ENCODE measurements around the gene GSTK1.

GSTK1 gene

DNA sequence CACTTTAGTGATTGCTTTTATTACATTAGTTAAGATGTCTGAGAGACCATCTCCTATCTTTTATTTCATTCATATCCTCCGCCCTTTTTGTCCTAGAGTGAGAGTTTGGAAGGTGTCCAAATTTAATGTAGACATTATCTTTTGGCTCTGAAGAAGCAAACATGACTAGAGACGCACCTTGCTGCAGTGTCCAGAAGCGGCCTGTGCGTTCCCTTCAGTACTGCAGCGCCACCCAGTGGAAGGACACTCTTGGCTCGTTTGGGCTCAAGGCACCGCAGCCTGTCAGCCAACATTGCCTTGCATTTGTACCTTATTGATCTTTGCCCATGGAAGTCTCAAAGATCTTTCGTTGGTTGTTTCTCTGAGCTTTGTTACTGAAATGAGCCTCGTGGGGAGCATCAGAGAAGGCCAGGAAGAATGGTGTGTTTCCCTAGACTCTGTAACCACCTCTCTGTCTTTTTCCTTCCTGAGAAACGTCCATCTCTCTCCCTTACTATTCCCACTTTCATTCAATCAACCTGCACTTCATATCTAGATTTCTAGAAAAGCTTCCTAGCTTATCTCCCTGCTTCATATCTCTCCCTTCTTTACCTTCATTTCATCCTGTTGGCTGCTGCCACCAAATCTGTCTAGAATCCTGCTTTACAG is 42.3 kb downstream of the GSTK1 start:
- Histone ChIP-seq H2BK12ac (ENCODE audit: low read length) (no peak overlapping the region), H3K9me3 (ENCODE audit: insufficient read depth, low read depth, low read length) (no peaks in the 10 kb centered on the region), H3K27ac (ENCODE audit: low read depth, low read length) (no peak overlapping the region), H3K4me3 (ENCODE audit: low read depth, low read length) (no peak overlapping the region), H3K79me2 (ENCODE audit: control insufficient read depth, insufficient read depth, low read length, poor library complexity) (no peaks in the 10 kb centered on the region), H3K79me1 (ENCODE audit: low read length) (no peaks in the 10 kb centered on the region), H3K9ac (ENCODE audit: low read length) (no peak overlapping the region), H3K4me1 (ENCODE audit: control insufficient read depth in 1 of 2, insufficient read depth in 2 of 2, low read length in 2 of 2) (no peaks in the 10 kb centered on the region), H2BK5ac (ENCODE audit: low read depth, low read length, poor library complexity) (no peak overlapping the region), H2AFZ (ENCODE audit: insufficient read depth, low read length, poor library complexity) (no peak overlapping the region), H3K14ac (ENCODE audit: low read length) (no peak overlapping the region), H3K4ac (ENCODE audit: low read depth, low read length) (no peak overlapping the region), H4K8ac (ENCODE audit: low read depth, low read length) (no peak overlapping the region), H3K18ac (ENCODE audit: low read length) (no peak overlapping the region), H3K4me2 (ENCODE audit: low read length) (no peak overlapping the region), H4K91ac (ENCODE audit: low read depth, low read length) (no peak overlapping the region), H3K23ac (ENCODE audit: low read length) (no peak overlapping the region), H3K36me3 (ENCODE audit: control insufficient read depth in 1 of 2, insufficient read depth in 2 of 2, low read length in 2 of 2) (peaks cover 22 to 48% of the 10 kb centered on the region in 2 experiments), H3K27me3 (ENCODE audit: insufficient read depth, low read length) (no peaks in the 10 kb centered on the region), H2BK120ac (ENCODE audit: insufficient read depth, low read length, poor library complexity) (no peak overlapping the region), H2AK5ac (ENCODE audit: low read length) (no peak overlapping the region), H4K12ac (ENCODE audit: low read depth, low read length) (no peak overlapping the region)
- peak; percentile 70 to 84 for DNase-seq
- no CpG with 5 or more reads among the region's 10 CpGs for WGBS (ENCODE audit: extremely low coverage, insufficient coverage, insufficient read length)

DNA sequence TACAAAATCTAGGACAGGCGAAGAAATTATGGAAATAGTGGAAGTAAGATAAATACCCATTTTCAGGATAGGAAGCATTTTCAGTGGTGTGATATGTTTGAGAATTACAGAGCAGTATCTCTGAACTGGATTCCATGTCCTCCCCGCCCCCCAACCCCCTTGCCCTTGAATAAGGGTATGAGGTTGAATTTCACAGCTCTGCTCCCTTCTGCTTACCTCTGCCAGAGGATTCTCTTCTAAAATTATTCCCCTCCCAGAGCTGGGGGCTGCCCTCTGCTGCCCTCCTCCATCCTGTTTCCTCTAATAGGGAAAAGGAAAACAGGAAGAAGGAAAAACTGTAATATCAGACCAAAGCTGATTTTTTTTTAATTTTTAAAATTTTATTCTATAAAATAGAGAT is 45.4 kb downstream of the GSTK1 start:
- Histone ChIP-seq H3K18ac (ENCODE audit: low read length) (no peak overlapping the region), H3K36me3 (ENCODE audit: control insufficient read depth in 1 of 2, insufficient read depth in 2 of 2, low read length in 2 of 2) (peaks cover 16 to 29% of the 10 kb centered on the region in 2 experiments), H2BK5ac (ENCODE audit: low read depth, low read length, poor library complexity) (no peak overlapping the region), H3K4me2 (ENCODE audit: low read length) (no peak overlapping the region), H3K14ac (ENCODE audit: low read length) (no peak overlapping the region), H3K79me1 (ENCODE audit: low read length) (no peaks in the 10 kb centered on the region), H2AK5ac (ENCODE audit: low read length) (no peak overlapping the region), H3K27ac (ENCODE audit: low read depth, low read length) (no peak overlapping the region), H3K9ac (ENCODE audit: low read length) (no peak overlapping the region), H3K4ac (ENCODE audit: low read depth, low read length) (no peak overlapping the region), H3K4me3 (ENCODE audit: low read depth, low read length) (no peak overlapping the region), H4K8ac (ENCODE audit: low read depth, low read length) (no peak overlapping the region), H2BK120ac (ENCODE audit: insufficient read depth, low read length, poor library complexity) (no peak overlapping the region), H3K4me1 (ENCODE audit: control insufficient read depth in 1 of 2, insufficient read depth in 2 of 2, low read length in 2 of 2) (no peaks in the 10 kb centered on the region), H3K79me2 (ENCODE audit: control insufficient read depth, insufficient read depth, low read length, poor library complexity) (no peaks in the 10 kb centered on the region), H3K23ac (ENCODE audit: low read length) (no peak overlapping the region), H3K27me3 (ENCODE audit: insufficient read depth, low read length) (no peaks in the 10 kb centered on the region), H4K12ac (ENCODE audit: low read depth, low read length) (no peak overlapping the region), H2AFZ (ENCODE audit: insufficient read depth, low read length, poor library complexity) (no peak overlapping the region), H4K91ac (ENCODE audit: low read depth, low read length) (no peak overlapping the region), H2BK12ac (ENCODE audit: low read length) (no peak overlapping the region), H3K9me3 (ENCODE audit: insufficient read depth, low read depth, low read length) (no peaks in the 10 kb centered on the region)
- no peak for DNase-seq
- whole genome bisulfite sequencing (ENCODE audit: extremely low coverage, insufficient coverage, insufficient read length), result no CpG with 5 or more reads among the region's 2 CpGs

DNA sequence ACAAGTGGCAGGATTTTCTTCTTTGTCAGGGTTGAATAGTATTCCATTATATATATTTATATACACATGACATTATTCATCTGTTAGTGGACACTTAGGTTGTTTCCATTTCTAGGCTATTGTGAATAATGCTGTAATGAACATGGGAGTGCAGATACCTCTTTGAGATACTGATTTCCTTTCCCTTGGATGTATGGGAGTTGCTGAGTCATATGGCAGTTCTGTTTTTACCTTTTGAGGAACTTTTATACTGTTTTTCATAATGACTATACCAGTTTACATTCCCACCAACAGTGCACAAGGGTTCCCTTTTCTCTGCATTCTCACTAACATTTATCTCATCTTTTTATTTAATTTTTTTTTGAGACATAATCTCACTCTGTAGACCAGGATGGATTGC is 50.9 kb downstream of the GSTK1 start:
- Histone ChIP-seq H3K9ac (ENCODE audit: low read length) (no peak overlapping the region), H3K23ac (ENCODE audit: low read length) (no peak overlapping the region), H3K9me3 (ENCODE audit: insufficient read depth, low read depth, low read length) (peaks cover 1% of the 10 kb centered on the region), H4K8ac (ENCODE audit: low read depth, low read length) (no peak overlapping the region), H3K4ac (ENCODE audit: low read depth, low read length) (no peak overlapping the region), H2BK12ac (ENCODE audit: low read length) (no peak overlapping the region), H3K4me2 (ENCODE audit: low read length) (no peak overlapping the region), H2AK5ac (ENCODE audit: low read length) (no peak overlapping the region), H2BK5ac (ENCODE audit: low read depth, low read length, poor library complexity) (no peak overlapping the region), H3K4me3 (ENCODE audit: low read depth, low read length) (no peak overlapping the region), H2AFZ (ENCODE audit: insufficient read depth, low read length, poor library complexity) (no peak overlapping the region), H3K79me2 (ENCODE audit: control insufficient read depth, insufficient read depth, low read length, poor library complexity) (no peaks in the 10 kb centered on the region), H3K36me3 (ENCODE audit: control insufficient read depth in 1 of 2, insufficient read depth in 2 of 2, low read length in 2 of 2) (no peaks in the 10 kb centered on the region), H4K91ac (ENCODE audit: low read depth, low read length) (no peak overlapping the region), H3K27me3 (ENCODE audit: insufficient read depth, low read length) (no peaks in the 10 kb centered on the region), H3K27ac (ENCODE audit: low read depth, low read length) (no peak overlapping the region), H3K18ac (ENCODE audit: low read length) (no peak overlapping the region), H3K4me1 (ENCODE audit: control insufficient read depth in 1 of 2, insufficient read depth in 2 of 2, low read length in 2 of 2) (peaks cover 0 to 7% of the 10 kb centered on the region in 2 experiments), H2BK120ac (ENCODE audit: insufficient read depth, low read length, poor library complexity) (no peak overlapping the region), H4K12ac (ENCODE audit: low read depth, low read length) (no peak overlapping the region), H3K14ac (ENCODE audit: low read length) (no peak overlapping the region), H3K79me1 (ENCODE audit: low read length) (no peaks in the 10 kb centered on the region)
- no peak for DNase-seq

- Histone ChIP-seq H3K18ac (ENCODE audit: low read length) (no peak within 1 kb of the TSS), H3K23ac (ENCODE audit: low read length) (no peak within 1 kb of the TSS), H3K27me3 (ENCODE audit: insufficient read depth, low read length) (no peaks in the 10 kb centered on the region), H2AFZ (ENCODE audit: insufficient read depth, low read length, poor library complexity) (no peak within 1 kb of the TSS), H3K4me1 (ENCODE audit: control insufficient read depth in 1 of 2, insufficient read depth in 2 of 2, low read length in 2 of 2) (peaks cover 3 to 7% of the 10 kb centered on the region in 2 experiments), H3K79me2 (ENCODE audit: control insufficient read depth, insufficient read depth, low read length, poor library complexity) (no peaks in the 10 kb centered on the region), H2BK5ac (ENCODE audit: low read depth, low read length, poor library complexity) (no peak within 1 kb of the TSS), H4K8ac (ENCODE audit: low read depth, low read length) (no peak within 1 kb of the TSS), H3K27ac (ENCODE audit: low read depth, low read length) (no peak within 1 kb of the TSS), H3K79me1 (ENCODE audit: low read length) (no peaks in the 10 kb centered on the region), H2AK5ac (ENCODE audit: low read length) (no peak within 1 kb of the TSS), H3K14ac (ENCODE audit: low read length) (no peak within 1 kb of the TSS), H4K91ac (ENCODE audit: low read depth, low read length) (no peak within 1 kb of the TSS), H3K9ac (ENCODE audit: low read length) (no peak within 1 kb of the TSS), H2BK120ac (ENCODE audit: insufficient read depth, low read length, poor library complexity) (no peak within 1 kb of the TSS), H4K12ac (ENCODE audit: low read depth, low read length) (no peak within 1 kb of the TSS), H2BK12ac (ENCODE audit: low read length) (no peak within 1 kb of the TSS), H3K4me2 (ENCODE audit: low read length) (no peak within 1 kb of the TSS), H3K4ac (ENCODE audit: low read depth, low read length) (no peak within 1 kb of the TSS), H3K9me3 (ENCODE audit: insufficient read depth, low read depth, low read length) (peaks cover 1% of the 10 kb centered on the region), H3K36me3 (ENCODE audit: control insufficient read depth in 1 of 2, insufficient read depth in 2 of 2, low read length in 2 of 2) (no peaks in the 10 kb centered on the region), H3K4me3 (ENCODE audit: low read depth, low read length) (no peak within 1 kb of the TSS)
- WGBS (ENCODE audit: extremely low coverage, insufficient coverage, insufficient read length), result no CpG with 5 or more reads among the region's 5 CpGs
- no peak for DNase-seq
Measured at GRCh38 chr7:143315776-143316175, 52.5 kb downstream of the GSTK1 start, which contains the start of gene CLCN1. Gene CLCN1, plus strand, starts transcription at chr7:143316111. Its CDS starts 102 bp downstream, at chr7:143316213.
